T1000 (cell line): ENCODE measurements around the gene COL6A3.

Source experiments
- DNase-seq: peaks from one replicate; lab custom pipeline; 2025; ENCODE audit warnings: mixed read lengths; lab: John Stamatoyannopoulos, UW

The COL6A3 gene

DNA sequence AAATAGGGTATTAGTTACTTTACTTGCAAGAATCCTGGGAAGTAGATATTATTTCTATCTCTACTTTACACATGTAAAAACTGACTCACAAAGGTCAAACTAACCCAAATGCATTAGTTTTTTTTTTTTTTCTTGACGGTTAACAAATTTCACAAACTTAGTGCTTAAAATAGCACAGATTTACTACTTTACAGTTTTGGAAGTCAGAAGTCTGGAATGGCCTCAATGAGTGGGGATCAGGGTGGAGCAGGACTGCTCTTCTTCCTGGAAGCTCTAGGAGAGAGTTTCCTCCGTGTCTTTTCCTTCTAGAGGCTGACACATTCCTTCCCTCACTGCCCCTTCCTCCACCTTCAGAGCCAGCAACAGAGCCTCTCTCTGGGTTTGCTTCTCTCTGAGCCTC lies 117.2 kb downstream of the COL6A3 start:
- DNase-seq: no peak

DNA sequence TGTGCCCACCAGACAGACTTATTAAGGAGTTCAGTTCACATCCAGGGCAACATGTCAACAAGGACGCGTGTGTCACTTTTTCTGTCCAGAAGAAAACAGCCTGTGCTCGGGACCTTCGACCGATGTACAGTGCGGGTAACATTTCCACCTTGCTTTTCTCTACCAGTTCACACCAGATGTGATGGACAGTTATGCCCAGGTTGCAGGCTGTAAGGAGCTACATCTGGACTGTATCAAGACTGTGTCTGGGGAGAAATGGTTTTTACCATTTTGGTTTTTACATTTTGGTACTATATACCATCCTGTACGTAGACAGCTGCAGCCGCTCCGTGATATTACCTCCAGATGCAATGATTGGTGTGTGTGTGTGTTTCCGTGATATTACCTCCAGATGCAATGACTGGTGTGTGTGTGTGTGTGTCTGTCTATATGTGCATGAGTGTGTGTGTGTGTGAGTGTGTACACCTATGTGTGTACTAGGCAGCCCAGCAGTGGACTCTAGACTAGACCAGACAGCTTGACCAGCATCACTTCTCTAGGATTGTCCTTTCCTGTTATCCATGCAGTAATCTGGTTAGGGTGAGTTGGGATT lies 118.0 kb downstream of the COL6A3 start:
- no peak for DNase-seq

DNA sequence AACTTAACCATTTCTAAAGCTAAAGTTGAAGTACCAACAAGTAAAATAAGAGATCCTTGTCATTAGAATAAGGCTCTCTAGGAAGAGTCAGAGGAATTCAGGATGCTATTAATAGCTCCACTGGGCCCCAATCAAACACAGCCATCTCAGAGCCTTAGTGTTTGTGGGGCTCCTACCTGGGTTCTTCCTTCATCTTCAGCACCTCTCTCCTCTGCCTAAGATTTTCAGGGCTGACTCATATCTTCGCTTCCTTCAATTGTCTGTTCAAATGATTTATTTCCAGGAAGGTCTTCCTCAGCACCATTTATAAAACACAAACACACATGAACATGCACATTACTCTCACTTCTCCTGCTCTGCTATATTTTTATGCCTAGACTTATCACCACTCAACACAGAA lies 119.5 kb downstream of the COL6A3 start:
- no peak for DNase-seq

DNA sequence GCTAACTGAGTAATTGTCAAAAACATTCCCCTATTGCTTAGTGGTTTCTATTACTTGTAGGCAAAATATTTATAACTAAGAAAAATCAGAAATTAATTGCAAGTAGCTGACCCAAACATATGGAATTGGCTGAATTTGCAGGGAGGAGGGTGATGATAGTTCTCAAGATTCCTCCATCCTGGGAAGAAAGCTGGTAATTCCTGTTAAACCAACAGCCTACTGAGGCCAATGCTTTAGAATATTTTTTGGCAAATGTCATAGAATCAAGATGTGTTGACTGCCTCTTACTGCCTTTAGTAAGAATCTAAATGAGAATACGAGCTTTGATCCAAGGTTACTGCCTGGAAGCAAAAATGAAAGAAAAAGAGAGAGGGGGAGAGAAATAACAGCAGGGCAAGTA lies 120.0 kb downstream of the COL6A3 start:
- no peak for DNase-seq

DNA sequence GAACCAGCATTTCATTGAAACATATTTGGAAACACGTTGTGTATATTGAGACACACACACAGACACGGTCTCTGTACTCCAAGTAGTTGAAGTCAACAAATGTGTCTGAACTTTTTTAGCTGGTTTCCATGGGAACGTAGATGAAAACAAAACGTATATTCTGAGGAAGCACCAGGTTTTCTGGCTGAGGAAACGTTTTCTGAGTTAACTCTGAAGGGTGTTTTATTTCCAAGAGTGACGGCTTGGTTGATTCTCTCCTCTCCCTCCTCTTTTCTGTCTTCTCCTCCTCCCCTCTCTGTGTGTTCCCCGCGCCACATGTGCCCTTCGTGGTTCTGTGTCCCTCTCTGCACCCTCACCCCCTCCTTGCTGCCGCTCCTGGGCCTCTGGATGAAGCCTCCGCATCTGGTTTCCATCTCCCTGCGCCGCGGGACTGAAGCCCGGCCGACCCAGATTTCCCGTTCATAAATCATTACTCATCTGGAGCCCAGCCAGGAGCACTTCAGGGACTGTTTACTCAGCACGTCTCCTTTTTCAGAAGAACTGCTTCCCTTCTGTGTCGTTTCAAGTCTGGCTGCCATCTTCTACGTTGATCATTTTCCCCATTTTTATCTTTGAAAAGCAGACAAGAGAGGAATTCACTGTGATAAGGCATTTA lies 122.7 kb downstream of the COL6A3 start:
- DNase-seq: peak; percentile 90

DNA sequence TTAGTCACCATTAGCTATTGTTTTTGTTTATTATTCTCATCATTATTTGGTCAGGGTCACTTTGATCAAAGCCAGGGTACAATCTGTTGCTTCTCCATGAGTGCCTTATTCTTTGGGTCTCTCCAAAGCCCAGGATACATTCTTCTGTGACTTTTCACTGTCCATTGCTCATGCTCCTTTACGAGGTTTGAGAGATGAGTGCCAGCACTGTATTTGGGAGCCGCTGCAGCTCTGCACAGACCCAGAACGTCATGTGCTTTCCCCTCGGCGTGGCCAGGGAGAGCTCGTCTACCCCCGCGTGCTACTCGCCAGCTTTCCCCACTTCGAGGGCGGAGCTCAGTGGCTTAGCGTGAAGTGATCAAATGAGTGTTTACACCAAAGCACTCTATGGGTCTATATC lies 123.7 kb downstream of the COL6A3 start:
- DNase-seq: peak; percentile 45

DNA sequence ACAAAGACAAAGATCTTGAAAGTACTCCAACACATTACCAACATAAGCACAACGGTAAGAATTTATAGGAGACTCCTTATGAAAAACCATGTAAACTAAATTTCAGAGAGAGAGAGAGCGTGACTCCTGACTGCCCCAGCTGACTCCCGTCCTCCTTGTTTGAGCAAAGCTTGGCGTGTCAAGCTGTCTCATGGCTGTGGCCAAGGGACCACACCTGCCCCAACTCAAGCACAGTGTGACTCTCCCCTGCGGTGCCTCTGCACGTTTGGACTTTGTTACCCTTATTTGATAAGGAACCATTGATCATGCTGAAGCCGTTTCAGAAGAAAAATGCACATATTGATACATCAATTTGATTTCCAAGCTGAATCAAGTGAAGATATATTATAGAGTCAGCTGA lies 124.8 kb downstream of the COL6A3 start:
- DNase-seq: no peak

DNA sequence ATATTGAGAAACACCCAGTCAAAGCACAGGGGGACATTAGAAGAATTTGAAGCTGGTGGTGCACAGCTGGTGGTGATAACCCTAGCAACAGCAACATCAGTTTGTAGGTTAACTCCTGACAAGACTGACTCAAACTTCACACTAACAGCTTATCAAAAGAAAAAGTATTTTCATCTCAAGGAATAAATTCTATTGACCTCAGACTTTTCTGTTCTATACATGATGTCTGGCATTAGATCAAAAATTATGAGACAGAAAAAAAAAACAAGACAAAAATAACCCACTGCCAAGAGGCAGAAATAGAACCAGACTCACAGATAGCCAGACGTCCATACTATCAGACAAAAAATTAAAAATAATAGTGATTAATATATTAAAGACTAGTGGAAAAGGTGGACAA lies 126.1 kb downstream of the COL6A3 start:
- no peak for DNase-seq

DNA sequence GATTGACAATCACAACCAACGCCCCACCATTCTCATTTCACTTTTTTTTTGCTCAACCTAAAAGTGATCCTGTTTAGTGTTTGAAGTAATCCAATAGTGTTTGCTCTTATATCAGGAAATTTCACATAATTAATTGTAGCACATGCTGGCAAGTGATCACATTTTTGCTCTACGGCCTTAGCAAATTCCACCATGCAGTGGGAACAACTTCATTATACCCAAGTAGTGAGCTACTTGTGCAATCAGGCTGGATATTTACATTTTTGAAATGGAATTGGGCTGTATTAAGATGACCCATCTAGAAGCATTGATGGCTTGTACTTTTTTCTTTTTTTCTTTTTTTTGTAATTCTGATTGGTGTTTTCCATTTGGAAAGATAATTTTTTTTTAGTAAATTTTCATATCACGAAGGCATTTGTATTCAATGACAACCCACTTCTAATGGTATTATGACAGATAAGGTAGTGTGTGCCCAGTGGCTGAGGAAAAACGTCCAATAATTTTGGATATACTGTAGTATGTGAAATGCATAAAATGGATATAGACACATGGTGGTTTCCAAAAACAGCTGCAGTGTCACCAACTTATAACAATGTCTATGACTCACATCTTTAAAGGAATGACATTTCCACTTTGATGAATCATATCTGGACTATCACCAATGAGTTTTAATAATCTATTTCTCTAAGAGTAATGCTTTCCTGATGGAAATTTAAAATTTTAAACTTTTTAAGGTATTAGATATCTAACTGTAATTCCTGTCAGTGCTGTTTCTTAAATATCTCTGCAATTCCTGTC lies 130.6 kb downstream of the COL6A3 start:
- DNase-seq: no peak

DNA sequence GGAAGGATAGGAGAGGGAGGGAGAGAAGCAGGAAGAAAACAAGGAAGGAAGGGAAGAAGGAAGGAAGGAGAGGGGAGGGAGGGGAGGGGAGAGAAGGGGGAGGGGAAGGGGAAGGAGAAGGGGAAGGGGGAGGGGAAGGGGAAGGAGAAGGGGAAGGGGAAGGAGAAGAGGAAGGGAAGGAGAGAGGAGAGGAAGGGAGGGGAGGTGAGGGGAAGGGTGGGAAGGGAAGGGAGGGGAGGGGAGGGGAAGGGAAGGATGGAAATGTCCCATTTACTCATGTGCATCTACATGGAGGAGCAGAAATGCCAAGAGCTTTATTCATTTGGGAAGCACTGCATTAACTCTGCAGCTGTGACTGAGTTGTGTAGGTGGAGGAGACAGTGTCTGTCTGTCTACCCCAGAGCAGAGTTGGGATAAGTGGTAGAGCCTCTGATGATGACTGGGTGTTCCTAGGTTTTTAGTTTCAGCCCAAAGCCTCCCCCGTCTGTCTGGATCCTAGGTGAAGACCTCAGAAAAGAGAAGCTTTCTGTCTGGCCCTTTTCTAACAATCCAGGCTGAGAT lies 131.3 kb downstream of the COL6A3 start:
- no peak for DNase-seq

DNA sequence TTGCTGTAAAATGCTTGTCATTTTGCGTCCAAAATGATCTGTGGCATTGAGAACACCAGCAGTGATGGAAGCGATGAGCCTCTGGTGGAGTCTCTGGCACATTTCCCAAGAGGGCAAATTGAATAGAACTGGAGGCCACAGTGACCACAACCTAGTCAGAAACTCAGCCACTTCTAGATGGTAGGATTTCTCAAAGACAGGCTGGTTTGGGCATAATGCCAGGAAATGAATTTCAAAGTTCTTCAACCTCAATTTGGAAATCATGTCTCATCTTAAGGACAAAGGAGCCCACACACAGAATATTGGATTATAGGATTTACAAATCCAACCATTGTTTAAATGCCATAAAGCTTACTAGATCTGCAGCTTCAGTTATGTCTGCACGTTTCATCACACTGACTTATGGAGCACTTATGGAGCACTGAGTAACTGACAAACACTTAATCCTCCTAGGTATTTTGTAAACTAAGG lies 132.1 kb downstream of the COL6A3 start:
- peak; percentile 25 for DNase-seq

DNA sequence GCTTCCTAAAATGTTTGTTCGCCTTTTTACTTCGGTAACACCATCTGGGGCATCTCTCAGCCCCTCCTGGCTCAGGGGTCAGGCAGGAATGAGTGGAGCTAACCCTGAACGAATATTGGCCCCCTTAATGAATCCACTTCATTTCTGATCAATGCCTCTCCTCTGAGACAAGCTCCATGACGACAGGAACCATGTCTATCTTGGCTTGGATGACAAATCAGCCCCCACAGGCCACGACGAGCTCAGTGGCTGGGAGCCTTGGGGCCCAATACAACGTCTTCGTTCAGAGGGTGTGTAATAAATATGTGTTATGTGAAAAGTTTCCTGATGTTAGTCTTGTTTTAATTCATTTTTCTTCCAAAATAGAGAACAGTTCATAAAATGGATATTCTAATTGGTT lies 133.0 kb downstream of the COL6A3 start:
- no peak for DNase-seq

DNA sequence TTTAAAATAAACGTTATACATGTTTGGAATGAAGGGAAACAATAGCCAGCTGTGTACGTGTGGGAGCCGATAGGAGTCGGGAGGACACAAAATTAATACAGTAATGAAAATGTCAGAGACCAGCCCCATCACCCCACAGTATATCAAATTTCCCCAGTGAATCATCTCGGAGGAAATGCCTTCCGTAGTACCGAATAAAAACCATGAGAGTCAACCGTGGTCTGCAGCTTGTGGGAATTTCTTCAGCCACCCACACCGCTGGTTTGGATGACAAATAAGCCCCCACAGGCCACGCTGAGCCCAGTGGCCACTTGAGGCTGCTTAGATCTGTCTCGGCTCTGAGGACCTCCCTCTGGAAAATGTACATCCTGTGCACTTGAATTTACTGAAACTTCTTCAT lies 133.7 kb downstream of the COL6A3 start:
- DNase-seq: peak; percentile 57

DNA sequence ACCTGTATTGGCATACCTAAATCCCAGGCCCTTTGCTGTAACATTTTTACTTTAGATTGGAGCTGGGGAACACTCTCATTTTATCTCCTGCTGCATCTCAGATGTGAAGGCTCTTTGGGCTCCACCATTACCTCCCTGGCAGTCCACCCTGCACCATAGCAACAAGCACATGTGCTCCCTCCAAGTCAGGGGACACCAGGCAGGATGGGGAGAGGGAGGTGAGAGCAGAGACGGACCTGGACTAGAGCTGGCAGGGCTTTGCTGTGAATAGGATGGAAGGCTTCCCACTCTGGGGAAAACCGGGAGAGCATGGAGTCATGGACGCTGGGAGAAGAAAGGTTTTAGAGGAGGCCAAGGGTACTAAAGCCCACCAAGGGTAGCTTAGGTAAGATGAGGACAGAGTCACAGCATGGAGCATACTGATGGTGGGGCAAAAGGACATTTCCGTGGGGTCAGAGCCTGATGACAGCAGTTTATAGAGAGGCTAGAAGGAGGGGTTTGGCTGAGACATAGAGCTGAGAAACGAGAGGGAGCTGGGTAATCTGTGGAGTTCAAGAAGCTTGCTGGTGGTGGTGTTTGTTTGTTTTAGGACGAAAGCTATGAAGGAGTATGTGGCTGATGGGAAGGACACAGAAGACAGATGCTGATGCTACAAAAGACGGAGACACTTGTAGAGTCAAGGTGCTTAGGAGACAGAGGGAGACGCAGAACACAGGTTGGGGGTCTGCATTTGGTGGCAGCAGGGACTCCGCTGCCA lies 134.8 kb downstream of the COL6A3 start:
- no peak for DNase-seq

DNA sequence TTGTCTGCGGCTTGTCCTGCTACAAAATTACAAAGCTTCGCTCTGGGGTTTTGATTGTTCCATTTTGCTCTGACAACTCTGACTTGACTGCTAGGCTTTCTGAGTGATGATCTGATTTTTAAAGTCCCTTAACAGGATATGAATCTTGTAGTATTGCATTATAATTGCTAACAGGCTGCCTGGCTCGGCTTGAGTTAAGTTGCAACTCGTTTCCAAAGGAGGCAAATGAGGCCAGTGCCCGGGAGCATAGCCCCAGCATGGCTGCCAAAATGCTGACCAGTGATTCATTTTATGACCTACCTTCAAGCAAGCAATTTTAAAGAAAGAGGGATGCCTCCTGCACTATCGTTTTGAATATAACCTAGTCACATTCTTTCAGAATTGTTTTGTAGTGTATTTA lies 135.4 kb downstream of the COL6A3 start:
- DNase-seq: no peak

DNA sequence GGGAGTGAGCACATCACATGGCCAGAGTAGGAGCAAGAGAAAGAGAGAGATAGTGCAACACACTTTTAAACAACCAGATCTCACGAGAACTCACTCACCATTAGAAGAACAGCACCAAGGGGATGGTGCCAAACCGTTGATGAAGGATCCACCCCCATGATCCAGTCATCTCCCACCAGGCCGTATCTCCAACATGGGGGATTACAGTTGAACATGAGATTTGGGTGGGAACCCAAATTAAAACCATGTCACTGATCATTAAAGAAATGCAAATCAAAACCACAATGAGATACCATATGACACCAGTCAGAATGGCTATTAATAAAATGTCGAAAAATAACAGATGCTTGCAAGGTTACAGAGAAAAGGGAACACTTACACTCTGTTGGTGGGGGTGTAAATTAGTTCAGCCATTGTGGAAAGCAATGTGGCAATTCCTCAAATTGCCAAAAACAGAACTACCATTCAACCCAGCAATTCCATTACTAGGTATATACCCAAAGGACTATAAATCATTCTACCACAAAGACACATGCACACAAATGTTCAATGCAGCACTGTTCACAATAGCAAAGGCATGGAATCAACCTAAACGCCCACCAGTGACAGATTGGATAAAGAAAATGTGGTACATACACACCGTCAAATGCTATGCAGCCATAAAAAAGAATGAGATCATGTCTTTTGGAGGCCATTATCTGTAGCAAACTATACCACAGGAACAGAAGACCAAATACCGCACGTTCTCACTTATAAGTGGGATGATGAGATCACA lies 137.1 kb downstream of the COL6A3 start:
- no peak for DNase-seq
